Measurements from ENCODE around the gene RGS6. TPM values are rescaled to one million over a fixed set of nuclear protein-coding genes. Genes with fewer than 3 reads are reported as not detected.

Gene RGS6
- total RNA-seq, 1 donor, result not detected

GRCh38 chr14:72589652-72590051 is 657.4 kb downstream of the RGS6 start:
- no peaks in the 10 kb centered on the region for H3K36me3 ChIP-seq (ENCODE audit: insufficient read depth, low read length)
- H3K4me3 ChIP-seq (ENCODE audit: insufficient read depth, low read length), result no peak overlapping the region
- no peak for DNase-seq (ENCODE audit: insufficient read length, low spot score, missing footprints)
- H3K27ac ChIP-seq (ENCODE audit: low read depth, low read length), result no peak overlapping the region
- no peak for TF ChIP-seq CTCF (IDR thresholded peaks at IDR 0.05; ENCODE audit: extremely low read depth, low read depth, low read length)
- no peak overlapping the region for H2AFZ ChIP-seq (ENCODE audit: low read length)
- H3K4me2 ChIP-seq (ENCODE audit: insufficient read depth, low read length), result no peak overlapping the region
- H3K9me3 ChIP-seq (ENCODE audit: low read depth, low read length), result no peaks in the 10 kb centered on the region
- no peaks in the 10 kb centered on the region for H3K79me2 ChIP-seq (ENCODE audit: insufficient read depth, low read length)
- peaks cover 4% of the 10 kb centered on the region for H3K27me3 ChIP-seq (ENCODE audit: insufficient read depth, low read length)
- no peaks in the 10 kb centered on the region for H3K4me1 ChIP-seq (ENCODE audit: insufficient read depth, low read length)
- H4K20me1 ChIP-seq (ENCODE audit: insufficient read depth, low read length), result no peaks in the 10 kb centered on the region

- Histone ChIP-seq H2AFZ (ENCODE audit: low read length) (no peak overlapping the region), H3K4me3 (ENCODE audit: insufficient read depth, low read length) (no peak overlapping the region), H3K4me2 (ENCODE audit: insufficient read depth, low read length) (no peak overlapping the region), H3K79me2 (ENCODE audit: insufficient read depth, low read length) (no peaks in the 10 kb centered on the region), H3K4me1 (ENCODE audit: insufficient read depth, low read length) (no peaks in the 10 kb centered on the region), H3K9me3 (ENCODE audit: low read depth, low read length) (no peaks in the 10 kb centered on the region), H3K36me3 (ENCODE audit: insufficient read depth, low read length) (no peaks in the 10 kb centered on the region), H3K27me3 (ENCODE audit: insufficient read depth, low read length) (peaks cover 4% of the 10 kb centered on the region), H3K27ac (ENCODE audit: low read depth, low read length) (no peak overlapping the region), H4K20me1 (ENCODE audit: insufficient read depth, low read length) (no peaks in the 10 kb centered on the region)
- TF ChIP-seq CTCF (IDR thresholded peaks at IDR 0.05; ENCODE audit: extremely low read depth, low read depth, low read length), result no peak
- no peak for DNase-seq (ENCODE audit: insufficient read length, low spot score, missing footprints)
Measured at GRCh38 chr14:72590577-72590976, 658.3 kb downstream of the RGS6 start.

GRCh38 chr14:72591391-72591790 is 659.2 kb downstream of the RGS6 start:
- no peak for DNase-seq (ENCODE audit: insufficient read length, low spot score, missing footprints)
- Histone ChIP-seq H3K27me3 (ENCODE audit: insufficient read depth, low read length) (peaks cover 4% of the 10 kb centered on the region), H3K9me3 (ENCODE audit: low read depth, low read length) (no peaks in the 10 kb centered on the region), H3K4me1 (ENCODE audit: insufficient read depth, low read length) (no peaks in the 10 kb centered on the region), H3K4me2 (ENCODE audit: insufficient read depth, low read length) (no peak overlapping the region), H3K36me3 (ENCODE audit: insufficient read depth, low read length) (no peaks in the 10 kb centered on the region), H4K20me1 (ENCODE audit: insufficient read depth, low read length) (no peaks in the 10 kb centered on the region), H3K27ac (ENCODE audit: low read depth, low read length) (no peak overlapping the region), H3K79me2 (ENCODE audit: insufficient read depth, low read length) (no peaks in the 10 kb centered on the region), H2AFZ (ENCODE audit: low read length) (no peak overlapping the region), H3K4me3 (ENCODE audit: insufficient read depth, low read length) (no peak overlapping the region)
- no peak for TF ChIP-seq CTCF (IDR thresholded peaks at IDR 0.05; ENCODE audit: extremely low read depth, low read depth, low read length)

GRCh38 chr14:72594099-72594901 is 662.1 kb downstream of the RGS6 start:
- H3K27ac ChIP-seq (ENCODE audit: low read depth, low read length), result no peak overlapping the region
- H3K27me3 ChIP-seq (ENCODE audit: insufficient read depth, low read length), result peaks cover 4% of the 10 kb centered on the region
- H4K20me1 ChIP-seq (ENCODE audit: insufficient read depth, low read length), result no peaks in the 10 kb centered on the region
- no peaks in the 10 kb centered on the region for H3K4me1 ChIP-seq (ENCODE audit: insufficient read depth, low read length)
- no peak overlapping the region for H2AFZ ChIP-seq (ENCODE audit: low read length)
- H3K4me3 ChIP-seq (ENCODE audit: insufficient read depth, low read length), result no peak overlapping the region
- H3K79me2 ChIP-seq (ENCODE audit: insufficient read depth, low read length), result no peaks in the 10 kb centered on the region
- DNase-seq (ENCODE audit: insufficient read length, low spot score, missing footprints), result no peak
- no peak overlapping the region for H3K4me2 ChIP-seq (ENCODE audit: insufficient read depth, low read length)
- H3K9me3 ChIP-seq (ENCODE audit: low read depth, low read length), result no peaks in the 10 kb centered on the region
- no peaks in the 10 kb centered on the region for H3K36me3 ChIP-seq (ENCODE audit: insufficient read depth, low read length)
- TF ChIP-seq CTCF (IDR thresholded peaks at IDR 0.05; ENCODE audit: extremely low read depth, low read depth, low read length), result no peak

Measured in osteoblast (primary cell).